H1 (cell line): ENCODE measurements around the gene DISC1. TPM values are rescaled to one million over a fixed set of nuclear protein-coding genes. Genes with fewer than 3 reads are reported as not detected.

ENCODE experiments used
- CTCF ChIA-PET: fragments of 300-600 bp; sonication (Branson Sonifier 250); formaldehyde crosslinking; loops from one replicate; lab custom pipeline; 2021; ENCODE audit not compliant: partially characterized antibody; lab: Charles Lee
- POLR2A ChIA-PET: fragments of 300-600 bp; sonication (Branson Sonifier 250); formaldehyde crosslinking; loops from one replicate; lab custom pipeline; 2021; ENCODE audit warnings: inconsistent platforms; ENCODE audit not compliant: partially characterized antibody; lab: Charles Lee
- DNase-seq, 2 experiments: peaks; one replicate each; pipeline versions ENCODE4 v3.0.0 to v3.0.0-alpha.2; 2010 to 2022; ENCODE audit warnings: low spot score in 2 of 2, low read depth in 1 of 2, mixed read lengths in 1 of 2
- FAIRE-seq: peaks from 2 replicates; lab custom pipeline; 2011; peaks lifted over from hg19 to GRCh38; lab: Jason Lieb, UNC
- H2AFZ ChIP-seq: 2 replicates; pipeline ENCODE4 v1.8.1; 2012; ENCODE audit warnings: low read length, inconsistent platforms
- H2AK5ac ChIP-seq: 2 replicates; pipeline ENCODE4 v1.6.1; 2013; ENCODE audit warnings: low read depth, low read length
- H2BK120ac ChIP-seq: replicated peaks from 2 replicates; pipeline ENCODE3; 2013; ENCODE audit warnings: low read depth, low read length, inconsistent platforms
- H2BK12ac ChIP-seq: 2 replicates; pipeline ENCODE4 v1.6.1; 2013; ENCODE audit warnings: low read depth, low read length
- H2BK15ac ChIP-seq: 2 replicates; pipeline ENCODE4 v1.6.1; 2013; ENCODE audit warnings: low read length
- H2BK20ac ChIP-seq: 2 replicates; pipeline ENCODE4 v1.6.1; 2013; ENCODE audit warnings: low read length
- H2BK5ac ChIP-seq: 2 replicates; pipeline ENCODE4 v1.6.1; 2013; ENCODE audit warnings: low read depth, low read length
- H3K14ac ChIP-seq: 2 replicates; pipeline ENCODE4 v1.6.1; 2013; ENCODE audit warnings: inconsistent platforms; ENCODE audit not compliant: insufficient read length
- H3K18ac ChIP-seq: 2 replicates; pipeline ENCODE4 v1.6.1; 2013; ENCODE audit warnings: low read length; ENCODE audit errors: extremely low read depth
- H3K23ac ChIP-seq: 2 replicates; pipeline ENCODE4 v1.6.1; 2013; ENCODE audit warnings: inconsistent platforms; ENCODE audit not compliant: insufficient read length
- H3K23me2 ChIP-seq: 2 replicates; pipeline ENCODE4 v1.6.1; 2013; ENCODE audit warnings: low read depth, low read length
- H3K27ac ChIP-seq: 2 replicates; pipeline ENCODE4 v1.6.1; 2011; ENCODE audit warnings: low read depth, low read length, inconsistent platforms
- H3K27me3 ChIP-seq, 4 experiments: replicated peaks in 1 of 4; 1 replicate in 1 of 4; 2 replicates in 3 of 4; pipeline versions ENCODE4 v1.6.1 to v1.8.1; 2011 to 2013; ENCODE audit warnings: low read length in 3 of 4, mild to moderate bottlenecking in 3 of 4, inconsistent platforms in 2 of 4, mixed read lengths in 2 of 4, moderate library complexity in 1 of 4; ENCODE audit not compliant: control insufficient read depth in 3 of 4, insufficient read depth in 3 of 4; ENCODE audit errors: extremely low read depth in 1 of 4
- H3K36me3 ChIP-seq, 4 experiments: 2 replicates each; pipeline versions ENCODE4 v1.6.1 to v1.8.1; 2011 to 2013; ENCODE audit warnings: mild to moderate bottlenecking in 4 of 4, low read length in 3 of 4, moderate library complexity in 2 of 4, control low read depth in 1 of 4, inconsistent platforms in 1 of 4; ENCODE audit not compliant: insufficient read depth in 4 of 4, control insufficient read depth in 2 of 4
- H3K4ac ChIP-seq: replicated peaks from 2 replicates; pipeline ENCODE3; 2013; ENCODE audit warnings: low read length, low read depth, mixed read lengths, inconsistent platforms; ENCODE audit not compliant: insufficient read length
- H3K4me1 ChIP-seq, 4 experiments: replicated peaks in 1 of 4; 1 replicate in 1 of 4; 2 replicates in 3 of 4; pipeline versions ENCODE4 v1.6.1 to v1.8.1; 2011 to 2013; ENCODE audit warnings: low read length in 3 of 4, inconsistent platforms in 2 of 4, mixed read lengths in 1 of 4; ENCODE audit not compliant: insufficient read depth in 4 of 4, control insufficient read depth in 3 of 4
- H3K4me2 ChIP-seq, 2 experiments: 2 replicates each; pipeline versions ENCODE4 v1.6.1 to v1.8.1; 2011 to 2013; ENCODE audit warnings: low read depth in 2 of 2, low read length in 2 of 2, control low read depth in 1 of 2, inconsistent platforms in 1 of 2, mild to moderate bottlenecking in 1 of 2; ENCODE audit not compliant: insufficient read depth in 1 of 2
- H3K4me3 ChIP-seq, 4 experiments: fragments of 200-600, 300-600 bp in 1 of 4; sonication (generic), shearing (Covaris generic), sonication (Bioruptor Twin) in 1 of 4; 2 replicates each; pipeline versions ENCODE4 v1.5.1 to v1.8.1; 2011 to 2016; ENCODE audit warnings: low read length in 4 of 4, low read depth in 3 of 4, control low read depth in 2 of 4, inconsistent platforms in 2 of 4, mild to moderate bottlenecking in 2 of 4, mixed read lengths in 1 of 4, moderate library complexity in 1 of 4; ENCODE audit not compliant: insufficient read depth in 2 of 4; ENCODE audit errors: extremely low read depth in 1 of 4
- H3K56ac ChIP-seq: replicated peaks from 2 replicates; pipeline ENCODE3; 2013; ENCODE audit warnings: low read depth, mild to moderate bottlenecking, mixed read lengths, low read length, inconsistent platforms; ENCODE audit not compliant: insufficient read length
- H3K79me1 ChIP-seq: 2 replicates; pipeline ENCODE4 v1.6.1; 2013; ENCODE audit warnings: low read depth, low read length, control low read depth
- H3K79me2 ChIP-seq, 2 experiments: 2 replicates each; pipeline versions ENCODE4 v1.6.1 to v1.8.1; 2012 to 2013; ENCODE audit warnings: low read length in 2 of 2, mild to moderate bottlenecking in 2 of 2, inconsistent platforms in 1 of 2; ENCODE audit not compliant: insufficient read depth in 2 of 2, control insufficient read depth in 1 of 2
- H3K9ac ChIP-seq, 4 experiments: replicated peaks in 1 of 4; 1 replicate in 1 of 4; 2 replicates in 3 of 4; pipeline versions ENCODE4 v1.6.1 to v1.8.1; 2011 to 2013; ENCODE audit warnings: low read depth in 3 of 4, low read length in 3 of 4, control low read depth in 2 of 4, mild to moderate bottlenecking in 2 of 4, moderate library complexity in 2 of 4, inconsistent platforms in 1 of 4; ENCODE audit errors: extremely low read depth in 1 of 4
- H3K9me3 ChIP-seq, 2 experiments: 2 replicates each; pipeline versions ENCODE4 v1.6.1 to v1.8.1; 2012 to 2013; ENCODE audit warnings: mild to moderate bottlenecking in 2 of 2, moderate library complexity in 2 of 2, control low read depth in 1 of 2, inconsistent platforms in 1 of 2, low read depth in 1 of 2, low read length in 1 of 2, mixed read lengths in 1 of 2; ENCODE audit not compliant: insufficient read depth in 2 of 2
- H4K20me1 ChIP-seq, 2 experiments: replicated peaks in 1 of 2; 2 replicates each; pipeline versions ENCODE3 to v1.8.1; 2011 to 2013; ENCODE audit warnings: inconsistent platforms in 2 of 2, low read length in 2 of 2, mild to moderate bottlenecking in 1 of 2; ENCODE audit not compliant: insufficient read depth in 2 of 2, control insufficient read depth in 1 of 2
- H4K5ac ChIP-seq: 2 replicates; pipeline ENCODE4 v1.6.1; 2013; ENCODE audit warnings: low read length, low read depth, mixed read lengths, inconsistent platforms; ENCODE audit not compliant: insufficient read length
- H4K8ac ChIP-seq: 2 replicates; pipeline ENCODE4 v1.8.0; 2013; ENCODE audit warnings: mild to moderate bottlenecking, moderate library complexity, low read length, inconsistent platforms; ENCODE audit not compliant: insufficient read depth; ENCODE audit errors: extremely low read depth
- H4K91ac ChIP-seq: replicated peaks from 2 replicates; pipeline ENCODE3; 2013; ENCODE audit warnings: low read length, mixed read lengths, inconsistent platforms; ENCODE audit not compliant: insufficient read length
- ASH2L ChIP-seq: fragments of 200-600, 300-600 bp; sonication (generic); IDR thresholded peaks from one replicate; pipeline ENCODE4 v1.7.1; 2017; ENCODE audit warnings: low read length
- EZH2 ChIP-seq: fragments of 200-600 bp; sonication (generic); IDR thresholded peaks from 2 replicates; pipeline ENCODE4 v1.7.1; 2012; ENCODE audit warnings: low read depth, mild to moderate bottlenecking, moderate library complexity, low read length, inconsistent platforms; ENCODE audit not compliant: severe bottlenecking
- GTF2F1 ChIP-seq: IDR thresholded peaks from 2 replicates; pipeline ENCODE4 v1.6.1; 2012; ENCODE audit warnings: low read depth, low read length, improper control_type of control experiment, borderline replicate concordance
- JUND ChIP-seq: IDR thresholded peaks from 2 replicates; pipeline ENCODE4 v1.6.1; 2011; ENCODE audit warnings: mild to moderate bottlenecking, improper control_type of control experiment, low read length
- POLR2AphosphoS5 ChIP-seq: IDR thresholded peaks from 2 replicates; pipeline ENCODE4 v1.6.1; 2011; ENCODE audit warnings: low read depth, low read length
- RNF2 ChIP-seq: fragments of 200-900, 300-1000 bp; sonication (generic); IDR thresholded peaks from 2 replicates; pipeline ENCODE4 v1.7.1; 2016; ENCODE audit warnings: borderline replicate concordance, low read depth, mild to moderate bottlenecking, antibody characterized with exemption, low read length; ENCODE audit not compliant: poor library complexity, severe bottlenecking; ENCODE audit errors: missing control alignments
- SAP30 ChIP-seq: fragments of 300-600 bp; sonication (generic); IDR thresholded peaks from 2 replicates; pipeline ENCODE4 v1.7.1; 2012; ENCODE audit warnings: low read length, moderate library complexity, mild to moderate bottlenecking, inconsistent platforms; ENCODE audit not compliant: insufficient read depth, insufficient replicate concordance
- SP4 ChIP-seq: IDR thresholded peaks from 2 replicates; pipeline ENCODE4 v1.6.1; 2012; ENCODE audit warnings: low read length, inconsistent platforms
- whole genome bisulfite sequencing, 2 experiments: shearing (Covaris generic) in 1 of 2; methylation state at CpG; one replicate each; pipeline versions ENCODE4 v1.1.6 to v1.1.7; 2013 to 2015; ENCODE audit warnings: low lambda C conversion rate in 2 of 2, mixed read lengths in 2 of 2, inconsistent platforms in 1 of 2, low coverage in 1 of 2, missing lambda C conversion rate in 1 of 2; ENCODE audit not compliant: insufficient replicate concordance in 2 of 2, insufficient coverage in 1 of 2, insufficient read length in 1 of 2; ENCODE audit errors: extremely low coverage in 1 of 2, missing lambda C conversion rate in 1 of 2; 5-methylcytosine and 5-hydroxymethylcytosine counted together
- polyA plus RNA-seq, 7 experiments: library from polyadenylated mRNA; depleted of rRNA in 3 of 7; stranded (reverse) in 5 of 7; unstranded in 2 of 7; fragments of >200 nt in 5 of 7; fragments of 200-250 nt in 2 of 7; gene quantifications; 1 replicate in 5 of 7; 2 replicates in 1 of 7; 4 replicates in 1 of 7; pipeline versions ENCODE4 v1.2.1 to v1.2.3, GENCODE V29; 2011 to 2013; ENCODE audit warnings: missing spikeins in 2 of 7, mixed read lengths in 2 of 7
- total RNA-seq: library from RNA; stranded (reverse); fragmentation: NEBNext Ultra II Directional; extraction: Animal tissue kit (Norgen Biotek cat#: 25700); gene quantifications from 2 replicates; pipeline ENCODE4 v1.2.1, GENCODE V29; 2021

DISC1 gene
- total and polyA plus RNA-seq, 2 of the 8 experiments (the other 6 are each of a cell fraction or from before 2014, with no cell fraction given) = 1.1 to 3.5 TPM

DNA sequence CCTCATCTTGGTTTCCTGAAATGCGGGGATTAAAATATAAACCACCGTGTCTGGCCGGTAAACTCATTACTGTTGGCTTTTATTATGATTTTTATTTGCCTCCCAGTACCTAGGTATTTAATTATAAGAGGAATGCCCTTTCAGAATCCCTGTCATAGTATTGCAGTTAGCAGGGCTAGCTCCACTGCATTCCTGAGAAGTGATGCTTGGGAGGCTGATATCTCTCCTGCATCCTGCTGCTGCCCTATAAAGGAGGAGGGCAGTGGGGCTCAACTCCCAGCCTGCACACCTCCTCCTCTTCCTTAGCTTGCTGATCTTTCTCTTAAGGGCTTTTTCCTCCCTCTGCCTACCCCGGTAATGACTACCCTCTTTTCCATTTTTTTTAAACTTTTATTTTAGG lies 19.9 kb upstream of the DISC1 start:
- CTCF ChIA-PET = interaction anchor here (1.0 to 1.9 kb wide), 8 partner anchors 8 to 250 kb away, joined by 3 to 6 read pairs (median 3); no protein-coding TSS in a partner anchor
- no peaks in the 10 kb centered on the region; the same call in 1 of the 2 replicates for H3K23me2 ChIP-seq
- H4K20me1 ChIP-seq = no peaks in the 10 kb centered on the region
- peaks cover 0 to 4% (median under 1%) of the 10 kb centered on the region in 4 experiments; a peak in 1 of 7 replicates for H3K4me1 ChIP-seq
- no peak for TF ChIP-seq SP4
- no peak for TF ChIP-seq JUND
- TF ChIP-seq EZH2 = no peak
- TF ChIP-seq ASH2L = no peak
- TF ChIP-seq GTF2F1 = no peak
- TF ChIP-seq SAP30 = no peak
- no peak for TF ChIP-seq POLR2AphosphoS5
- TF ChIP-seq RNF2 = no peak
- TF ChIP-seq, all 59 proteins: peak for 0
- Histone ChIP-seq H3K27me3 (no peaks in the 10 kb centered on the region; a peak in 2 of 7 replicates), H2AK5ac (no peak overlapping the region), H3K4me2 (no peak overlapping the region), H4K91ac (no peak overlapping the region), H3K27ac (no peak overlapping the region), H3K23ac (no peak overlapping the region), H3K79me2 (no peaks in the 10 kb centered on the region), H3K14ac (no peak overlapping the region), H3K9ac (no peak overlapping the region), H3K4me3 (no peak overlapping the region), H3K18ac (no peak overlapping the region), H3K9me3 (no peaks in the 10 kb centered on the region), H4K5ac (no peak overlapping the region), H2BK15ac (no peak overlapping the region), H3K56ac (no peak overlapping the region), H3K79me1 (no peaks in the 10 kb centered on the region), H2BK20ac (no peak overlapping the region), H2BK12ac (no peak overlapping the region), H4K8ac (no peak overlapping the region), H2BK120ac (no peak overlapping the region), H2AFZ (no peak overlapping the region), H2BK5ac (no peak overlapping the region), H3K36me3 (no peaks in the 10 kb centered on the region), H3K4ac (no peak overlapping the region)
- 77% methylated on average over 4 of the region's 4 CpGs; no CpG with 5 or more reads in 1 of the 2 experiments for WGBS, 2 experiments
- FAIRE-seq = no peak
- no peak for DNase-seq
- POLR2A ChIA-PET = no interaction called here
